Liver (tissue), 9 donors: ENCODE data around the gene DNMT1. TPM values are rescaled to one million over a fixed set of nuclear protein-coding genes. Genes with fewer than 3 reads are reported as not detected.

Source experiments
- DNase-seq: peaks from one replicate; pipeline ENCODE4 v3.0.0-alpha.2; 2017; ENCODE audit warnings: low spot score
- H3K27ac ChIP-seq, 2 donors: one replicate each; pipeline ENCODE4 v1.7.0; 2013; ENCODE audit warnings: inconsistent platforms in 2 of 2, low read length in 2 of 2, control low read depth in 1 of 2, low read depth in 1 of 2, mild to moderate bottlenecking in 1 of 2
- H3K27me3 ChIP-seq, 4 donors: one replicate each; pipeline versions ENCODE4 v1.6.1 to v1.7.0; 2013; ENCODE audit warnings: low read length in 3 of 4, inconsistent platforms in 1 of 4, mild to moderate bottlenecking in 1 of 4, moderate library complexity in 1 of 4; ENCODE audit not compliant: control insufficient read depth in 4 of 4, insufficient read depth in 4 of 4
- H3K36me3 ChIP-seq, 4 donors: one replicate each; pipeline versions ENCODE4 v1.6.1 to v1.7.0; 2013; ENCODE audit warnings: low read length in 3 of 4, mild to moderate bottlenecking in 3 of 4, low read depth in 1 of 4, moderate library complexity in 1 of 4; ENCODE audit not compliant: control insufficient read depth in 4 of 4, insufficient read depth in 3 of 4
- H3K4me1 ChIP-seq, 4 donors: one replicate each; pipeline versions ENCODE4 v1.6.1 to v1.7.0; 2013; ENCODE audit warnings: low read length in 3 of 4, mild to moderate bottlenecking in 3 of 4, moderate library complexity in 1 of 4; ENCODE audit not compliant: control insufficient read depth in 4 of 4, insufficient read depth in 4 of 4
- H3K4me3 ChIP-seq, 3 donors: one replicate each; pipeline versions ENCODE4 v1.6.1 to v1.7.0; 2013; ENCODE audit warnings: low read length in 3 of 3, control low read depth in 1 of 3, low read depth in 1 of 3, mild to moderate bottlenecking in 1 of 3
- H3K9ac ChIP-seq, 2 donors: one replicate each; pipeline ENCODE4 v1.7.0; 2013; ENCODE audit warnings: low read length in 2 of 2, mild to moderate bottlenecking in 2 of 2, moderate library complexity in 2 of 2, control low read depth in 1 of 2, low read depth in 1 of 2
- H3K9me3 ChIP-seq, 4 donors: one replicate each; pipeline versions ENCODE4 v1.6.1 to v1.7.0; 2013; ENCODE audit warnings: low read length in 3 of 4; ENCODE audit not compliant: control insufficient read depth in 4 of 4
- ATF3 ChIP-seq: IDR thresholded peaks from 2 replicates; pipeline ENCODE4 v1.6.1; 2016; ENCODE audit warnings: antibody characterized with exemption
- EGR1 ChIP-seq, 2 donors: IDR thresholded peaks; 2 replicates each; pipeline ENCODE4 v1.6.1; 2016 to 2018; ENCODE audit warnings: antibody characterized with exemption in 2 of 2, low read depth in 2 of 2
- FOXA1 ChIP-seq: IDR thresholded peaks from 2 replicates; pipeline ENCODE4 v1.6.1; 2016; ENCODE audit warnings: antibody characterized with exemption
- GABPA ChIP-seq, 2 donors: IDR thresholded peaks in 1 of 2; conservative IDR thresholded peaks in 1 of 2; 2 replicates each; pipeline ENCODE4 v1.6.1; 2016; ENCODE audit warnings: antibody characterized with exemption in 2 of 2, mild to moderate bottlenecking in 1 of 2, moderate library complexity in 1 of 2
- HNF4G ChIP-seq: IDR thresholded peaks from 2 replicates; pipeline ENCODE4 v1.6.1; 2016; ENCODE audit warnings: antibody characterized with exemption
- MAX ChIP-seq: IDR thresholded peaks from 2 replicates; pipeline ENCODE4 v1.6.1; 2016; ENCODE audit warnings: antibody characterized with exemption
- NR2F2 ChIP-seq: IDR thresholded peaks from 2 replicates; pipeline ENCODE4 v1.6.1; 2016; ENCODE audit warnings: antibody characterized with exemption
- RAD21 ChIP-seq, 2 donors: IDR thresholded peaks; 2 replicates each; pipeline ENCODE4 v1.6.1; 2016; ENCODE audit warnings: antibody characterized with exemption in 2 of 2, mild to moderate bottlenecking in 2 of 2
- RXRA ChIP-seq, 2 donors: IDR thresholded peaks; 2 replicates each; pipeline ENCODE4 v1.6.1; 2017 to 2018; ENCODE audit warnings: antibody characterized with exemption in 2 of 2, mild to moderate bottlenecking in 1 of 2
- SP1 ChIP-seq: IDR thresholded peaks from 2 replicates; pipeline ENCODE4 v1.6.1; 2018; ENCODE audit warnings: antibody characterized with exemption, mild to moderate bottlenecking
- TAF1 ChIP-seq: conservative IDR thresholded peaks from 2 replicates; pipeline ENCODE4 v1.6.1; 2016; ENCODE audit warnings: antibody characterized with exemption, mild to moderate bottlenecking
- YY1 ChIP-seq: IDR thresholded peaks from 2 replicates; pipeline ENCODE4 v1.6.1; 2016; ENCODE audit warnings: antibody characterized with exemption, mild to moderate bottlenecking
- WGBS: extraction: QIAGEN DNeasy Blood & Tissue Kit; methylation state at CpG from one replicate; pipeline ENCODE4 v1.1.7; 2013; 5-methylcytosine and 5-hydroxymethylcytosine counted together
- polyA plus RNA-seq, 2 donors: library from polyadenylated mRNA; stranded (reverse) in 1 of 2; unstranded in 1 of 2; fragments of 200-250 nt in 1 of 2; fragments of >200 nt in 1 of 2; fragmentation: Nextera tagmentation in 1 of 2; extraction: Ambion mirVana in 1 of 2; gene quantifications; one replicate each; pipeline versions ENCODE4 v1.2.1 to v1.2.3, GENCODE V29; 2013 to 2015
- total RNA-seq, 2 donors: library from RNA; depleted of rRNA; stranded (reverse); fragments of >200 nt; gene quantifications; one replicate each; pipeline ENCODE4 v1.2.3, GENCODE V29; 2014
- TF ChIP-seq, protein P1 (sequence below): fragments of 150-350 bp; IDR thresholded peaks from 2 replicates; pipeline ENCODE4 v1.5.1; 2017; ENCODE audit warnings: improper control_type of control experiment, low read depth, low read length; ENCODE audit not compliant: missing input control
- TF ChIP-seq, protein P2 (sequence below): IDR thresholded peaks from 2 replicates; pipeline ENCODE4 v1.6.1; 2016; ENCODE audit warnings: antibody characterized with exemption, mild to moderate bottlenecking
- TF ChIP-seq, protein P3 (sequence below): IDR thresholded peaks from 2 replicates; pipeline ENCODE4 v1.6.1; 2016; ENCODE audit warnings: antibody characterized with exemption
- donor health status: healthy.
- donor health status: healthy.
- donor health status: healthy.
- donor health status: healthy.
- donor health status: healthy.

The DNMT1 gene
- 10 to 100 TPM; 19.7 to 47.1 TPM for total RNA-seq
- polyA plus RNA-seq: 10 to 100 TPM in 1 of 2 donors, 1 to 10 TPM in 1; 8.7 to 20.3 TPM

DNA sequence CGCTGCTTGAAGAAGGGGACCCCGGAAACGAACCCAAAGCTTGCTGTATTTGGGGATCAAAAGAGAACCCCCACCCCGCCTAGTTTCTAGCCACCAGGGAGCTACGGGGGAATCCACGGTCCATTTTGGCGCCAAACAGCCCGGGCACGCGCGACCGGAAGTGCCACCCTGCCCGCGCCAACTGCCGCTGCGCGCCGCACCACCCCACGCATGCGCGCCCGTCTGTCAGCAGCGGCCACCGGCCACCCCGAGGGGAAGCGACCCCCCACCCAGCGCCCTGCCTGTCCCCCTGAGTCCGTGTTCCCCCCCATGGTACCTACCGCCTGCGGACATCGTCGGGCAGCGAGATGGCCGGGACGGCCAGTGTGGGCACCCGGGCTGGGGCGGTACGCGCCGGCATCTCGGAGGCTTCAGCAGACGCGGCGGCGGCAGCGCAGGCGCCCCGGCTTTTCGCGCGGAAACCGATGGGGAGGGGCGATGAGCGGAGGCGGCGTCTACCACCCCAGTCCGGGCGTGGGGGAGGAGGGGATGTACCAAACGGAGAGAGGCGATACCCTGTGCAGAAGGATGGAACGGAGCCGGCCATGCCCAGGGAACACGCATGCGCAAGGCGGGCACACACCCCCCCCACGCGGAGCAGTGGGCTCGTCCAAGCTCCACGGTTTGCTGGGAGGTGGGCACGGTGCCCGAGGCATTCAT lies at the start of gene DNMT1:
TSS of gene DNMT1 (minus strand) at position 454 of the 699 bp plus-strand sequence. CDS start at position 400, 54 bp downstream.
- no peaks in the 10 kb centered on the region for H3K9me3 ChIP-seq
- no peaks in the 10 kb centered on the region for H3K27me3 ChIP-seq
- WGBS: under 1% methylated on average over 71 of the region's 71 CpGs
- TF ChIP-seq YY1: peak; percentile 62
- TF ChIP-seq RXRA (IDR thresholded peaks at IDR 0.05): peak in 1 of 2 donors; percentile 23
- peak; percentile 77 for TF ChIP-seq MAX
- TF ChIP-seq, protein P1, sequence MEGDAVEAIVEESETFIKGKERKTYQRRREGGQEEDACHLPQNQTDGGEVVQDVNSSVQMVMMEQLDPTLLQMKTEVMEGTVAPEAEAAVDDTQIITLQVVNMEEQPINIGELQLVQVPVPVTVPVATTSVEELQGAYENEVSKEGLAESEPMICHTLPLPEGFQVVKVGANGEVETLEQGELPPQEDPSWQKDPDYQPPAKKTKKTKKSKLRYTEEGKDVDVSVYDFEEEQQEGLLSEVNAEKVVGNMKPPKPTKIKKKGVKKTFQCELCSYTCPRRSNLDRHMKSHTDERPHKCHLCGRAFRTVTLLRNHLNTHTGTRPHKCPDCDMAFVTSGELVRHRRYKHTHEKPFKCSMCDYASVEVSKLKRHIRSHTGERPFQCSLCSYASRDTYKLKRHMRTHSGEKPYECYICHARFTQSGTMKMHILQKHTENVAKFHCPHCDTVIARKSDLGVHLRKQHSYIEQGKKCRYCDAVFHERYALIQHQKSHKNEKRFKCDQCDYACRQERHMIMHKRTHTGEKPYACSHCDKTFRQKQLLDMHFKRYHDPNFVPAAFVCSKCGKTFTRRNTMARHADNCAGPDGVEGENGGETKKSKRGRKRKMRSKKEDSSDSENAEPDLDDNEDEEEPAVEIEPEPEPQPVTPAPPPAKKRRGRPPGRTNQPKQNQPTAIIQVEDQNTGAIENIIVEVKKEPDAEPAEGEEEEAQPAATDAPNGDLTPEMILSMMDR: no peak
- no peak for TF ChIP-seq NR2F2
- TF ChIP-seq FOXA1: peak; percentile 49
- no peak for TF ChIP-seq EGR1 (IDR thresholded peaks at IDR 0.05; ENCODE audit: low read depth in 2 of 2)
- TF ChIP-seq, protein P2, sequence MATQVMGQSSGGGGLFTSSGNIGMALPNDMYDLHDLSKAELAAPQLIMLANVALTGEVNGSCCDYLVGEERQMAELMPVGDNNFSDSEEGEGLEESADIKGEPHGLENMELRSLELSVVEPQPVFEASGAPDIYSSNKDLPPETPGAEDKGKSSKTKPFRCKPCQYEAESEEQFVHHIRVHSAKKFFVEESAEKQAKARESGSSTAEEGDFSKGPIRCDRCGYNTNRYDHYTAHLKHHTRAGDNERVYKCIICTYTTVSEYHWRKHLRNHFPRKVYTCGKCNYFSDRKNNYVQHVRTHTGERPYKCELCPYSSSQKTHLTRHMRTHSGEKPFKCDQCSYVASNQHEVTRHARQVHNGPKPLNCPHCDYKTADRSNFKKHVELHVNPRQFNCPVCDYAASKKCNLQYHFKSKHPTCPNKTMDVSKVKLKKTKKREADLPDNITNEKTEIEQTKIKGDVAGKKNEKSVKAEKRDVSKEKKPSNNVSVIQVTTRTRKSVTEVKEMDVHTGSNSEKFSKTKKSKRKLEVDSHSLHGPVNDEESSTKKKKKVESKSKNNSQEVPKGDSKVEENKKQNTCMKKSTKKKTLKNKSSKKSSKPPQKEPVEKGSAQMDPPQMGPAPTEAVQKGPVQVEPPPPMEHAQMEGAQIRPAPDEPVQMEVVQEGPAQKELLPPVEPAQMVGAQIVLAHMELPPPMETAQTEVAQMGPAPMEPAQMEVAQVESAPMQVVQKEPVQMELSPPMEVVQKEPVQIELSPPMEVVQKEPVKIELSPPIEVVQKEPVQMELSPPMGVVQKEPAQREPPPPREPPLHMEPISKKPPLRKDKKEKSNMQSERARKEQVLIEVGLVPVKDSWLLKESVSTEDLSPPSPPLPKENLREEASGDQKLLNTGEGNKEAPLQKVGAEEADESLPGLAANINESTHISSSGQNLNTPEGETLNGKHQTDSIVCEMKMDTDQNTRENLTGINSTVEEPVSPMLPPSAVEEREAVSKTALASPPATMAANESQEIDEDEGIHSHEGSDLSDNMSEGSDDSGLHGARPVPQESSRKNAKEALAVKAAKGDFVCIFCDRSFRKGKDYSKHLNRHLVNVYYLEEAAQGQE: peak; percentile 77
- no peak for TF ChIP-seq ATF3
- TF ChIP-seq, protein P3, sequence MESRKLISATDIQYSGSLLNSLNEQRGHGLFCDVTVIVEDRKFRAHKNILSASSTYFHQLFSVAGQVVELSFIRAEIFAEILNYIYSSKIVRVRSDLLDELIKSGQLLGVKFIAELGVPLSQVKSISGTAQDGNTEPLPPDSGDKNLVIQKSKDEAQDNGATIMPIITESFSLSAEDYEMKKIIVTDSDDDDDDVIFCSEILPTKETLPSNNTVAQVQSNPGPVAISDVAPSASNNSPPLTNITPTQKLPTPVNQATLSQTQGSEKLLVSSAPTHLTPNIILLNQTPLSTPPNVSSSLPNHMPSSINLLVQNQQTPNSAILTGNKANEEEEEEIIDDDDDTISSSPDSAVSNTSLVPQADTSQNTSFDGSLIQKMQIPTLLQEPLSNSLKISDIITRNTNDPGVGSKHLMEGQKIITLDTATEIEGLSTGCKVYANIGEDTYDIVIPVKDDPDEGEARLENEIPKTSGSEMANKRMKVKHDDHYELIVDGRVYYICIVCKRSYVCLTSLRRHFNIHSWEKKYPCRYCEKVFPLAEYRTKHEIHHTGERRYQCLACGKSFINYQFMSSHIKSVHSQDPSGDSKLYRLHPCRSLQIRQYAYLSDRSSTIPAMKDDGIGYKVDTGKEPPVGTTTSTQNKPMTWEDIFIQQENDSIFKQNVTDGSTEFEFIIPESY: no peak
- peak; percentile 10 to 85 for TF ChIP-seq GABPA (IDR thresholded peaks at IDR 0.05 in 1 of 2, conservative IDR thresholded peaks at IDR 0.05 in 1 of 2)
- TF ChIP-seq RAD21 (IDR thresholded peaks at IDR 0.05): peak in 1 of 2 donors; percentile 46
- TF ChIP-seq TAF1: no peak
- TF ChIP-seq HNF4G: no peak
- peak; percentile 64 for TF ChIP-seq SP1
- peak; percentile 97 for DNase-seq
- peaks cover 11 to 28% (median 14%) of the 10 kb centered on the region in 4 donors for H3K4me1 ChIP-seq
- peak within 1 kb of the TSS; percentile 82 to 84 for H3K27ac ChIP-seq
- no peaks in the 10 kb centered on the region for H3K36me3 ChIP-seq
- H3K4me3 ChIP-seq: peak within 1 kb of the TSS; percentile 90 to 98 (median 91)
- peak within 1 kb of the TSS; percentile 50 to 78 for H3K9ac ChIP-seq
